Transverse colon (tissue), 4 donors: ENCODE data around the gene MED25. TPM values are rescaled to one million over a fixed set of nuclear protein-coding genes. Genes with fewer than 3 reads are reported as not detected.

Source experiments
- DNase-seq: peaks from one replicate; pipeline ENCODE4 v3.0.0-alpha.2; 2019
- H3K27ac ChIP-seq, 4 donors: fragments of 200-600 bp; sonication (generic); 2 replicates each; pipeline ENCODE4 v1.5.1; 2016 to 2018; ENCODE audit warnings: inconsistent platforms in 4 of 4
- H3K27me3 ChIP-seq: fragments of 200-600 bp; sonication (generic); 2 replicates; pipeline ENCODE4 v1.5.1; 2017; ENCODE audit warnings: inconsistent platforms
- H3K36me3 ChIP-seq, 4 donors: fragments of 200-600 bp; sonication (generic); 2 replicates each; pipeline ENCODE4 v1.5.1; 2017 to 2019; ENCODE audit warnings: inconsistent platforms in 4 of 4
- H3K4me1 ChIP-seq, 4 donors: fragments of 200-600 bp; sonication (generic); 2 replicates each; pipeline ENCODE4 v1.5.1; 2017 to 2020; ENCODE audit warnings: inconsistent platforms in 4 of 4
- H3K4me3 ChIP-seq, 4 donors: fragments of 200-600 bp; sonication (generic); 1 replicate in 1 of 4; 2 replicates in 3 of 4; pipeline versions ENCODE4 v1.5.1 to v1.6.1; 2017 to 2019; ENCODE audit warnings: inconsistent platforms in 4 of 4
- H3K9me3 ChIP-seq, 2 donors: fragments of 200-600 bp; sonication (generic); 2 replicates each; pipeline ENCODE4 v1.5.1; 2017 to 2019; ENCODE audit warnings: inconsistent platforms in 2 of 2
- CTCF ChIP-seq, 5 experiments: fragments of 200-600 bp in 3 of 5; fragments of 450-650 bp in 2 of 5; sonication (generic) in 3 of 5; IDR thresholded peaks; 1 replicate in 2 of 5; 2 replicates in 3 of 5; pipeline ENCODE4 v1.5.1; 2016 to 2017; ENCODE audit warnings: antibody characterized with exemption in 5 of 5, inconsistent platforms in 3 of 5, mild to moderate bottlenecking in 2 of 5, moderate library complexity in 1 of 5
- EP300 ChIP-seq: sonication (generic); formaldehyde crosslinking; IDR thresholded peaks from one replicate; pipeline ENCODE4 v1.6.1; 2017; ENCODE audit warnings: antibody characterized with exemption, low read depth
- POLR2A ChIP-seq: fragments of 450-650 bp; IDR thresholded peaks from one replicate; pipeline ENCODE4 v1.6.1; 2016; ENCODE audit warnings: antibody characterized with exemption, mild to moderate bottlenecking, moderate library complexity
- POLR2AphosphoS5 ChIP-seq, 3 donors: sonication (generic); formaldehyde crosslinking; IDR thresholded peaks; one replicate each; pipeline ENCODE4 v1.6.1; 2016; ENCODE audit warnings: antibody characterized with exemption in 3 of 3
- WGBS, 2 donors: methylation state at CpG; one replicate each; pipeline ENCODE4 v1.1.5; 2018; ENCODE audit warnings: low coverage in 1 of 2; 5-methylcytosine and 5-hydroxymethylcytosine counted together
- in situ Hi-C, 4 donors: fragments of 200-750 bp; cut with MboI; loops; one replicate each; pipeline versions ENCODE4 v1.15.0 to v1.15.1; 2017; ENCODE audit warnings: low sequenced_read_pairs in 3 of 4, low pct_ligation_motif_present in 1 of 4, low pct_unique_long_range_greater_than_20kb in 1 of 4
- intact Hi-C: fragments of 100-400 bp; cut with DNase I; formaldehyde crosslinking; loops from one replicate; pipeline ENCODE4 v1.15.1; 2023; ENCODE audit warnings: low total_unique reads
- total RNA-seq, 4 donors: library from RNA; depleted of rRNA; stranded (reverse); fragments of >200 nt; gene quantifications; one replicate each; pipeline ENCODE4 v1.1.0, GENCODE V29; 2016

MED25 gene
- total RNA-seq, 4 donors from 2014 or later: 26.9 to 46.6 (median 38.7) TPM

GRCh38 chr19:49870309-49870901 is 52.3 kb downstream of the MED25 start:
- DNase-seq: no peak
- Histone ChIP-seq H3K4me1 (peaks cover 28 to 49% (median 41%) of the 10 kb centered on the region in 4 donors), H3K4me3 (peak overlapping the region; percentile 33 to 62 (median 53)), H3K36me3 (no peaks in the 10 kb centered on the region), H3K27ac (peak overlapping the region; percentile 87 to 96 (median 94)), H3K9me3 (no peaks in the 10 kb centered on the region), H3K27me3 (no peaks in the 10 kb centered on the region)
- in situ Hi-C loops (loop anchor here in 1 of 4 donors (25.0 kb wide), 1 partner anchor 383 kb away; the partner anchor contains the start of genes RPL13A and RPS11), intact Hi-C loops (no loop called here)
- no peak for TF ChIP-seq POLR2AphosphoS5 (IDR thresholded peaks at IDR 0.05)
- TF ChIP-seq POLR2A: no peak
- WGBS, 2 donors: 78% methylated on average over 10 of the region's 15 CpGs; no CpG with 5 or more reads in 1 of the 2 donors

DNA sequence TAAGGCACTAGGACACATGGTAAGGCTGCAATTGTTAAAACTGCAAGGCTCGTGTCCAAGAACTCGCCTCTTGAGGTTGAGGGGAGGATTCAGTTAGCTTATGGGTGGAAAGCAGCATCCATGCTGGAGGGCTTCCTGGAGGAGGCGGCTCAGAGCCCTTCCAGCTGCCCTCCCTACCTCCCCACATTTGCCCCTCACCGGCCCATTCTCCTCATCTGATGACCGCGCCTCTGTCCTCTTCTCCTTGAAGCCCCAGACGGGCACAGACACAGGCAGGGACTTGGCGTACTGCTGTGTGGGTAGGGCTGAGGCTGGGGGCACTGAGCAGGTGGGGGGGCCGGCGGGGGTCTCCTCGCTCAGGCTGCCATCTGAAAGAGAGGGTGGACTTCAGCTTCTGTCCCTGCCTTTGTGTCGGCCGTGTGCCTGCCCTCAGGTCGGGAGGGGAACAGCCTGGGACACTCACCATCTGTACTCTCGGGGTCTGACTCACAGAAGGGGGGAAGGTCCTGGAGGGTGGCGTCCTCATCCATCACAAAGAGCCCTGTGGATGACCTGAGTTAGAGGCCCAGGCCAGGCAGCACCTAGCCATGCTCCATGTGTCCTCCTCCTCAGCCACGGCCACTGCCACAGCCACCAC is 53.4 kb downstream of the MED25 start:
- no peak for DNase-seq
- H3K27me3 ChIP-seq: no peaks in the 10 kb centered on the region
- in situ Hi-C loops (loop anchor here in 1 of 4 donors (25.0 kb wide), 1 partner anchor 384 kb away; the partner anchor contains the start of genes RPL13A and RPS11), intact Hi-C loops (no loop called here)
- no peaks in the 10 kb centered on the region for H3K9me3 ChIP-seq
- TF ChIP-seq CTCF (IDR thresholded peaks at IDR 0.05): no peak
- no peak for TF ChIP-seq POLR2AphosphoS5 (IDR thresholded peaks at IDR 0.05)
- TF ChIP-seq EP300: no peak
- no peak for TF ChIP-seq POLR2A
- no peak overlapping the region for H3K4me3 ChIP-seq
- H3K4me1 ChIP-seq: peaks cover 20 to 44% (median 36%) of the 10 kb centered on the region in 4 donors
- no peak overlapping the region for H3K27ac ChIP-seq
- no peaks in the 10 kb centered on the region for H3K36me3 ChIP-seq
- 82 to 88% methylated on average over 4 to 14 of the region's 17 CpGs for WGBS, 2 donors

DNA sequence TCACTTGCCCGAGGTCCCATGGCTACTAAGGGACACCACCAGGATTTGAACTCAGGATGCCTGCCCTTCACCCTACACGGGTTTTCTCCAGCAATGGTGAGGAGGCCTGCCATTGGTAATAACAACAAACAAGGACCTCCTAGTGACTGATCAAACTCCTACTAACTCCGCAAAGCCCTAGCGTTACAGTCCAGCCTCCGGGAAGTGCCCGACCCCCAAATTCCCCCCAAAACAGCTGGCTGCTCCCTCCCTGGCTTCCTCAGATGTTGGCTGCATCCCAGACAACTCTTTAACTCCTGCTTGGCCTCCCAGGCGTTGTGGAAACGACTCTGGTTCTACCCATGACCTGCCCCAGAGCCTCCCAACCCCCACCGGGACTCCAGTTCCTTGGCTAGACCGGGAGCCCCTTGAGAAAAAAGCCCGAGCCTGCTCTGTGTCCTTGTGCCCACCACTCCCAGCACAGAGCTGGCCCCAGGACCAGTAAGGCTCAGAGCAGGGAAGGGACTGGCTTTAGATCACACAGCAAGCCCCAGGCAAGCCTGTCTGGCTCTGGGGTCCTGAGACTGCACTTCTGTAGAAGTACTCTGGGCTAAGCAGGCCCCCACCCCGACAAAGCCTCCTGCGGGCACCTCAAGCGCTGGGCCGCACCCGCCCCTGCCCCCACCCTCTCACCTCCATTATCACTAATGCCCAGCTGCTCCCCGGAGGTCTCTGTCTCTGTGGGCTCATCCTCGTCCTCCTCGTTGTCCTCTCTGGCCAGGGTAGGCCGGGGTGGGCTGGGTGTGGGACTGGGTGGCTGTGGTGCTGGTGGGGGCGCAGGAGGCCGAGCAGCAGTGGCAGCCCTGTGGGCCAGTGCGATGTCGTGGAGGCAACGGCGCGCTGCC is 54.4 kb downstream of the MED25 start:
- H3K27ac ChIP-seq: no peak overlapping the region
- 60 to 88% methylated on average over 1 to 27 of the region's 27 CpGs for WGBS, 2 donors
- DNase-seq: no peak
- H3K36me3 ChIP-seq: no peaks in the 10 kb centered on the region
- H3K4me3 ChIP-seq: no peak overlapping the region
- no peaks in the 10 kb centered on the region for H3K27me3 ChIP-seq
- no peaks in the 10 kb centered on the region for H3K9me3 ChIP-seq
- in situ Hi-C loops: loop anchor here in 1 of 4 donors (25.0 kb wide), 1 partner anchor 385 kb away; the partner anchor contains the start of genes RPL13A and RPS11
- intact Hi-C loops: no loop called here
- TF ChIP-seq POLR2A (no peak), EP300 (no peak), CTCF (IDR thresholded peaks at IDR 0.05) (no peak), POLR2AphosphoS5 (IDR thresholded peaks at IDR 0.05) (no peak)
- peaks cover 19 to 40% (median 32%) of the 10 kb centered on the region in 4 donors for H3K4me1 ChIP-seq

DNA sequence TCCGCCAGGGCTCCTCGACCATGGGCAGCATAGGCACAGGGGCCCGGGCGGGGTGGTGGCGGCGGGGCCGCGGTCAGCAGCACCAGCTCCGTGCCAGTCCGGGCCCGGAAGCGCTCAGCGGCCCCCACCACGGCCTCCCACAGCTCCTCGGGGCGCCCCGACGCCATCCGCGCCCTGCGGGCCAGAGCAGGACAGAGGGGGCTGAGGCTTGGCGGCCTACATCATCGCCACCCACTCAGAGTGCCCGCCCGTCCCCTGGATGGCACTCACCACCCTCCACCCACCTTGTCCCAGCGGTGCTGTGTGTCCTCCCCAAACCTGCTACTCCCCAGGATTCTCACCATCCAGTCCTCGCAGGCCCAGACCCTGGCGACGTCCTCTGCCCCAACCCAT is 55.0 kb downstream of the MED25 start:
- H3K27ac ChIP-seq: no peak overlapping the region
- no peaks in the 10 kb centered on the region for H3K9me3 ChIP-seq
- H3K27me3 ChIP-seq: no peaks in the 10 kb centered on the region
- no peak for DNase-seq
- 88% methylated on average over 12 of the region's 29 CpGs; no CpG with 5 or more reads in 1 of the 2 donors for WGBS, 2 donors
- intact Hi-C loops: no loop called here
- no peak overlapping the region for H3K4me3 ChIP-seq
- no peaks in the 10 kb centered on the region for H3K36me3 ChIP-seq
- H3K4me1 ChIP-seq: peaks cover 19 to 39% (median 32%) of the 10 kb centered on the region in 4 donors
- in situ Hi-C loops: loop anchor here in 1 of 4 donors (25.0 kb wide), 1 partner anchor 386 kb away; the partner anchor contains the start of genes RPL13A and RPS11
- no peak for TF ChIP-seq CTCF (IDR thresholded peaks at IDR 0.05)
- no peak for TF ChIP-seq EP300
- TF ChIP-seq POLR2A: no peak
- no peak for TF ChIP-seq POLR2AphosphoS5 (IDR thresholded peaks at IDR 0.05)
